LHCN-M2 (cell line): ENCODE data around the gene CCDC198. TPM values are rescaled to one million over a fixed set of nuclear protein-coding genes. Genes with fewer than 3 reads are reported as not detected.

ENCODE experiments used
- DNase-seq: peaks from one replicate; pipeline ENCODE4 v3.0.0-alpha.2; 2012; ENCODE audit warnings: low read depth
- polyA plus RNA-seq: library from polyadenylated mRNA; unstranded; fragments of >200 nt; gene quantifications from one replicate; pipeline ENCODE4 v1.2.1, GENCODE V29; 2012; ENCODE audit warnings: missing spikeins
- total RNA-seq: library from RNA; depleted of rRNA; stranded (reverse); fragments of >200 nt; gene quantifications from 2 replicates; pipeline ENCODE4 v1.2.3, GENCODE V29; 2014; rRNA removed

The CCDC198 gene
- not detected in 2 replicates for total RNA-seq
- not detected for polyA plus RNA-seq

- no peak for DNase-seq
Measured at GRCh38 chr14:57493467-57494181, at the start of gene CCDC198. CCDC198 (minus strand) TSS chr14:57493857; CDS start chr14:57493715, 142 bp downstream.

- DNase-seq = peak; percentile 1
Measured at GRCh38 chr14:57533214-57533613, 39.6 kb upstream of the CCDC198 start.

GRCh38 chr14:57530571-57530970 is 36.9 kb upstream of the CCDC198 start:
- DNase-seq = no peak

- DNase-seq = no peak
Measured at GRCh38 chr14:57526942-57527341, 33.3 kb upstream of the CCDC198 start.

- DNase-seq = no peak
Measured at GRCh38 chr14:57519043-57519442, 25.4 kb upstream of the CCDC198 start.

GRCh38 chr14:57512220-57512619 is 18.6 kb upstream of the CCDC198 start:
- no peak for DNase-seq

- DNase-seq = no peak
Measured at GRCh38 chr14:57508756-57509155, 15.1 kb upstream of the CCDC198 start.

- no peak for DNase-seq
Measured at GRCh38 chr14:57502586-57503254, 9.1 kb upstream of the CCDC198 start.

- no peak for DNase-seq
Measured at GRCh38 chr14:57501039-57501557, 7.4 kb upstream of the CCDC198 start.

GRCh38 chr14:57498659-57499058 is 5.0 kb upstream of the CCDC198 start:
- DNase-seq = no peak

GRCh38 chr14:57498035-57498434 is 4.4 kb upstream of the CCDC198 start:
- no peak for DNase-seq

- DNase-seq = no peak
Measured at GRCh38 chr14:57495416-57495815, 1.8 kb upstream of the CCDC198 start.

- peak; percentile 55 for DNase-seq
Measured at GRCh38 chr14:57492859-57493258, 798 bp downstream of the CCDC198 start.

GRCh38 chr14:57491640-57492039 is 2.0 kb downstream of the CCDC198 start:
- DNase-seq = no peak

GRCh38 chr14:57487771-57488170 is 5.9 kb downstream of the CCDC198 start:
- no peak for DNase-seq

GRCh38 chr14:57486767-57487379 is 6.8 kb downstream of the CCDC198 start:
- peak; percentile 43 for DNase-seq

GRCh38 chr14:57485635-57486034 is 8.0 kb downstream of the CCDC198 start:
- no peak for DNase-seq

- DNase-seq = no peak
Measured at GRCh38 chr14:57482120-57482519, 11.5 kb downstream of the CCDC198 start.

GRCh38 chr14:57480051-57480450 is 13.6 kb downstream of the CCDC198 start:
- DNase-seq = no peak

- DNase-seq = no peak
Measured at GRCh38 chr14:57479197-57479596, 14.5 kb downstream of the CCDC198 start.

- DNase-seq = no peak
Measured at GRCh38 chr14:57478050-57478449, 15.6 kb downstream of the CCDC198 start.

- no peak for DNase-seq
Measured at GRCh38 chr14:57470909-57471308, 22.7 kb downstream of the CCDC198 start.
